Esophagus muscularis mucosa (tissue), 4 donors: ENCODE data around the gene LHB.

Experiments
- EP300 ChIP-seq: sonication (generic); formaldehyde crosslinking; IDR thresholded peaks from one replicate; pipeline ENCODE4 v1.6.1; 2017; ENCODE audit warnings: antibody characterized with exemption
- POLR2A ChIP-seq: fragments of 450-650 bp; IDR thresholded peaks from one replicate; pipeline ENCODE4 v1.6.1; 2017; ENCODE audit warnings: antibody characterized with exemption, moderate library complexity, mild to moderate bottlenecking, low read depth
- TF ChIP-seq, protein P1 (sequence below), 3 experiments: fragments of 200-600 bp in 2 of 3; fragments of 450-650 bp in 1 of 3; sonication (generic) in 2 of 3; IDR thresholded peaks; one replicate each; pipeline ENCODE4 v1.5.1; 2017 to 2019; ENCODE audit warnings: antibody characterized with exemption in 3 of 3, mild to moderate bottlenecking in 2 of 3, moderate library complexity in 1 of 3

GRCh38 chr19:49004133-49004532 is 12.8 kb downstream of the LHB start:
- TF ChIP-seq, protein P1, sequence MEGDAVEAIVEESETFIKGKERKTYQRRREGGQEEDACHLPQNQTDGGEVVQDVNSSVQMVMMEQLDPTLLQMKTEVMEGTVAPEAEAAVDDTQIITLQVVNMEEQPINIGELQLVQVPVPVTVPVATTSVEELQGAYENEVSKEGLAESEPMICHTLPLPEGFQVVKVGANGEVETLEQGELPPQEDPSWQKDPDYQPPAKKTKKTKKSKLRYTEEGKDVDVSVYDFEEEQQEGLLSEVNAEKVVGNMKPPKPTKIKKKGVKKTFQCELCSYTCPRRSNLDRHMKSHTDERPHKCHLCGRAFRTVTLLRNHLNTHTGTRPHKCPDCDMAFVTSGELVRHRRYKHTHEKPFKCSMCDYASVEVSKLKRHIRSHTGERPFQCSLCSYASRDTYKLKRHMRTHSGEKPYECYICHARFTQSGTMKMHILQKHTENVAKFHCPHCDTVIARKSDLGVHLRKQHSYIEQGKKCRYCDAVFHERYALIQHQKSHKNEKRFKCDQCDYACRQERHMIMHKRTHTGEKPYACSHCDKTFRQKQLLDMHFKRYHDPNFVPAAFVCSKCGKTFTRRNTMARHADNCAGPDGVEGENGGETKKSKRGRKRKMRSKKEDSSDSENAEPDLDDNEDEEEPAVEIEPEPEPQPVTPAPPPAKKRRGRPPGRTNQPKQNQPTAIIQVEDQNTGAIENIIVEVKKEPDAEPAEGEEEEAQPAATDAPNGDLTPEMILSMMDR (IDR thresholded peaks at IDR 0.05), result no peak
- no peak for TF ChIP-seq POLR2A
- no peak for TF ChIP-seq EP300
